GM19043 (cell line): ENCODE measurements around the gene PNN.

ENCODE experiments used
- ATAC-seq: cut with Tn5 transposase; IDR thresholded peaks from one replicate; pipeline ENCODE4 v1.9.1; 2021; ENCODE audit warnings: low read depth; ENCODE audit not compliant: unreplicated experiment

Gene PNN

GRCh38 chr14:39228509-39229221 is 53.6 kb downstream of the PNN start:
- no peak for ATAC-seq

- ATAC-seq = no peak
Measured at GRCh38 chr14:39229222-39229543, 54.1 kb downstream of the PNN start.

- no peak for ATAC-seq
Measured at GRCh38 chr14:39229601-39230110, 54.6 kb downstream of the PNN start.

- no peak for ATAC-seq
Measured at GRCh38 chr14:39230416-39231035, 55.5 kb downstream of the PNN start.

- peak; percentile 64 for ATAC-seq
Measured at GRCh38 chr14:39231751-39232553, 56.9 kb downstream of the PNN start.
